ENCODE results near the gene TMEM72.

DNA sequence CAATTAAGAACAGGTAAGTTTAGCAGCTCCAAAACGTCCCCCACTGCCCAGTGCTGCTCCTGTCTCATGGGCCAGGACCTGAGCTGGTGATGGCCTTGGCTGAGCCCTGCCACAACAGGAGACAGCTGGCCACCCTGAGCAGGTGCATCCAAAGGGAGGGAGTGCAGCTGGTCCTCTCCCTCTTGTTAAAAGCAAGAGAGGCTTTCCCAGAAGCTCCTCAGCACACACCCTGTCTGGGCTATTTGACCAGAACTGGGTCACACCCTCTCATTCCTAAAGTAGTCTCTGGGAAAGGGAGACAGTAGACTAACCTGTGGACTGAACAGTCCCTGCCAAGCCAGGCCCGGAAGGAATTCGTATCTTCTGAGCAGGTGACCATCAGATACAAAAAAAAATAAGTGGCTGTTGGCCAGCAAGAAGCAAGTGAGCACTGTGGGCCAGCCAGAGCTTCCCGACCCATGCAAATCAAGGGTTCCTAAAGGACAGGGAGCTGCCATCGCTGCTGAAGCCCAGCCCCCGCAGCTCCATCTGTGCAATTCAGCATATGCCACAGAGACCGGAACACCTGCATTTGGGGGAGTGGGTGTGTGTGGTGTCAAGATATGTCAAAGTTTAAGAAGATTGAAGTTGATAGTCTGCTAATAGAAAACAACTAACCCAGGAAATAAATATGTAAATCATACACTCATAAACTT lies 2.1 kb upstream of the TMEM72 start:
- TF ChIP-seq POLR2A (IDR thresholded peaks at IDR 0.05; ENCODE audit: low read length) (no peak), GATA1 (IDR thresholded peaks at IDR 0.05; ENCODE audit: low read depth, low read length) (no peak)

All from erythroblast (primary cell).